Activated naive CD8-positive, alpha-beta T cell treated with anti-CD3 and anti-CD28 coated beads, Interleukin-2, amount 10 ng/mL, durations not matched to agents 7 days and 5 days (primary cell): Measurements from ENCODE around the gene CARD8. TPM values are rescaled to one million over a fixed set of nuclear protein-coding genes. Genes with fewer than 3 reads are reported as not detected.
A peak's percentile ranks its signal among the peaks of the same experiment; 100 is the strongest.
"Not testable (repeated sequence)": the region's sequence is repeated elsewhere in the genome, so short reads cannot be mapped to it uniquely, and the experiment has no call there.

Source experiments
- ATAC-seq: fragments of 150-1000 bp; cut with Tn5 transposase; one replicate; pipeline ENCODE4 v1.10.0; 2021; ENCODE audit warnings: low read depth, moderate library complexity
- POLR2A ChIA-PET: fragments of 350-600 bp; sonication (Branson Sonifier 250); formaldehyde crosslinking; loops from one replicate; lab custom pipeline; 2021; ENCODE audit warnings: antibody characterized with exemption; lab: Charles Lee
- DNase-seq: peaks from one replicate; pipeline ENCODE4 v3.0.0; 2021
- H3K27ac Mint-ChIP-seq: one replicate; pipeline ENCODE4 v1.8.0; 2022; ENCODE audit warnings: mild to moderate bottlenecking, mixed read lengths
- H3K27me3 Mint-ChIP-seq: one replicate; pipeline ENCODE4 v1.8.0; 2022; ENCODE audit warnings: mild to moderate bottlenecking, moderate library complexity, mixed read lengths
- H3K36me3 Mint-ChIP-seq: one replicate; pipeline ENCODE4 v1.8.0; 2021; ENCODE audit warnings: mild to moderate bottlenecking, mixed read lengths
- H3K4me1 Mint-ChIP-seq: one replicate; pipeline ENCODE4 v1.8.0; 2021; ENCODE audit warnings: mixed read lengths
- H3K4me3 Mint-ChIP-seq: one replicate; pipeline ENCODE4 v1.8.0; 2022; ENCODE audit warnings: mild to moderate bottlenecking, moderate library complexity, mixed read lengths
- H3K9me3 Mint-ChIP-seq: one replicate; pipeline ENCODE4 v1.8.0; 2021; ENCODE audit warnings: mixed read lengths
- total RNA-seq, 2 experiments: library from RNA; stranded (reverse); gene quantifications; one replicate each; pipeline ENCODE4 v1.2.3, GENCODE V29; 2021

CARD8 gene
- total RNA-seq, 2 experiments from 2014 or later = 249 to 255 TPM

DNA sequence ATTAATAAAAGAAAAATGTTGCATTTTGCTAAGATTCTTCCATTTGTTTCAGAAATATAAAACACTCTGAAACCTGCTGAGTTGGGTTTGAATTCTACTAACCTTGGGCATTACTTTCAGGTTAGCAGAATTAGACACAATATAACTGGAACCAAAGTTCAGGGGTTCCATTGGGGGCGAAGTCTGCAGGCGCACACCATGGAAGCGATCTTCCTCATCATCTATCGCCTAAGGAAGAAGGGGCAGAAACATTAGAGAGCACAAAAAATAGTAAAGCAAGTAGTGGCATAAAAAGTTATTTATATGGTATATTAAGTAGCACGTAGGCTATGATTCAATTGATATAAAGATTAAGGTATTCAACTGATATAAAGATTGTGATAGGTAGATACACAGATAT is 34.1 kb downstream of the CARD8 start:
- POLR2A ChIA-PET = interaction anchor here (1.3 kb wide), 1 partner anchor 18 kb away, joined by 5 read pairs; no protein-coding TSS in a partner anchor
- H3K4me3 Mint-ChIP-seq = no peak overlapping the region
- H3K4me1 Mint-ChIP-seq = peaks cover 2% of the 10 kb centered on the region
- H3K9me3 Mint-ChIP-seq = no peaks in the 10 kb centered on the region
- H3K27ac Mint-ChIP-seq = no peak overlapping the region
- H3K36me3 Mint-ChIP-seq = peaks cover 23% of the 10 kb centered on the region
- ATAC-seq (no peak), DNase-seq (no peak)
- no peaks in the 10 kb centered on the region for H3K27me3 Mint-ChIP-seq

DNA sequence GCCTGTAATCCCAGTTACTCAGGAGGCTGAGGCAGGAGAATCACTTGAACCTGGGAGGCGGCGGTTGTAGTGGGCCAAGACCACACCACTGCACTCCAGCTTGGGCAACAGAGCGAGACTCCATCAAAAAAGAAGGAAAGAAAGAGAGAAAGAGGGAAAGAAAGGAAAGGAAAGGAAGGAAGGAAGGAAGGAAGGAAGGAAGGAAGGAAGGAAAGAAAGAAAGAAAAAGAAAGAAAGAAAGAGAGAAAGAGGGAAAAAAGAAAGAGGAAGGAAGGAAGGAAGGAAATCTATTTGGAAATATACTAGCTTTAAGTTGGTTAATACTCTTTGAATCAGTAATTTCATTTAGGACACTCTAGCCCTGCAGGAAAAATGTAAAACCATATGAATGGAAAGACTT is 34.9 kb downstream of the CARD8 start:
- POLR2A ChIA-PET = interaction anchor here (1.3 kb wide), 1 partner anchor 17 kb away, joined by 5 read pairs; no protein-coding TSS in a partner anchor
- not testable (repeated sequence) for H3K27me3 Mint-ChIP-seq, H3K4me3 Mint-ChIP-seq, H3K4me1 Mint-ChIP-seq, H3K9me3 Mint-ChIP-seq, DNase-seq, ATAC-seq
- Mint-ChIP-seq H3K36me3 (peaks cover 29% of the 10 kb centered on the region), H3K27ac (peak overlapping the region; percentile 23)

DNA sequence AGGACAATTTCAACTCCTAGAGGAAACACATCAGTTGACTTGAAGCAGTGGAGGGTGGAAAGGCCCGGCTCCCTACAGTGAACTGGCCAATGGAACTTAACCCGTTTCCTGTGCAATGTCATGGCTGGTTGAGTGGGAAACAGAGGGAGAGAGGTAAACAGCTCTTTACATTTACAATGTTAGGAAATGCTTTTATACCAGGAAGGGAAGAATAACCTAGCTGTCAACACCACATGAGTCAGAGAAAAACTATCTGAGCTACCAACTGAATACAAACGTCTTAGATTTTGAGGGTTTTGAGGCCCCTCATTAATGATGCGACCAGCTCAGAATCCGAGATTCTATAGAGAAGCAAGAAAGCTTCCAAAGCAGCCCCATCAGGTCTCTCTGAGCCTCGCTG is 36.7 kb downstream of the CARD8 start:
- Mint-ChIP-seq H3K27me3 (no peaks in the 10 kb centered on the region), H3K4me1 (peaks cover 3% of the 10 kb centered on the region), H3K27ac (no peak overlapping the region), H3K9me3 (no peaks in the 10 kb centered on the region), H3K36me3 (peaks cover 33% of the 10 kb centered on the region), H3K4me3 (no peak overlapping the region)
- ATAC-seq (no peak), DNase-seq (no peak)
- POLR2A ChIA-PET = interaction anchor here (0.9 to 1.1 kb wide), 2 partner anchors 14 to 40 kb away, joined by 3 read pairs; no protein-coding TSS in a partner anchor

DNA sequence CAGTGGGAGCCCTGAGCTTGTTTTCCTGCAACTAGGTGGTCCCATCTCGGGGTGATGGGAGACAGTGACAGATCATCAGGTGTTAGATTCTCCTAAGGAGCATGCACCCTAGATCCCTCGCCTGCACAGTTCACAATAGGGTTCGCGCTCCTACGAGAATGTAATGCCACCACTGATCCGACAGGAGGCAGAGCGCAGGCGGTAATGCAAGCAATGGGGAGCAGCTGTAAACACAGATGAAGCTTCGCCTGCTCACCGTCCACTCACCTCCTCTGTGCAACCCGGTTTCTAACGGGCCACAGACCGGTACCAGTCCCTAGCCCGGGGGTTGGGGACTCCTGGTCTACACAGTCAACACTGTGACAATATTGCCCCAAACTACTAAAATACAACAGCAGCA is 38.8 kb downstream of the CARD8 start:
- peaks cover 35% of the 10 kb centered on the region for H3K36me3 Mint-ChIP-seq
- no peak overlapping the region for H3K4me3 Mint-ChIP-seq
- POLR2A ChIA-PET = interaction anchor here (1.4 kb wide), 1 partner anchor 12 kb away, joined by 5 read pairs; no protein-coding TSS in a partner anchor
- H3K27me3 Mint-ChIP-seq = no peaks in the 10 kb centered on the region
- no peak overlapping the region for H3K27ac Mint-ChIP-seq
- no peak for ATAC-seq
- H3K4me1 Mint-ChIP-seq = peaks cover 9% of the 10 kb centered on the region
- no peaks in the 10 kb centered on the region for H3K9me3 Mint-ChIP-seq
- no peak for DNase-seq

DNA sequence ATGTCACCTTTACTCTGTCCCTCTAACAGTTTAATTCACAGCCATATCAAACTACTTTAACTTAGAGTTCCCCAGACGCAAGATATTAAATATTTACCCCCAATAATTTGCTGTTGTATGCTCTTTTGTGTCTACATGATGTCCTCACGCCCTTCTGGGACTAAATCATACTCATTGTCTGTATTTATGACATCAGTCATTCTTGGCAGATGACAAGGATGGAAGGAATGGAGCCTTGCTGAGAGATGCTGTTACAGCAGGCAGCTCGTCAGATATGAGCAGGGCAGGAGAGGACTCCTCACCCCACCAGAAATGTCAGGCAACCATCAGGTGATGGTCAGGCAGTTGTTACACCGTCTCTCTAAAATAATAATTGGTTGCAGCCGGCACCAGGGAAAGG is 41.8 kb downstream of the CARD8 start:
- no peak overlapping the region for H3K4me3 Mint-ChIP-seq
- ATAC-seq (no peak), DNase-seq (no peak)
- H3K27ac Mint-ChIP-seq = no peak overlapping the region
- H3K9me3 Mint-ChIP-seq = no peaks in the 10 kb centered on the region
- peaks cover 11% of the 10 kb centered on the region for H3K4me1 Mint-ChIP-seq
- no peaks in the 10 kb centered on the region for H3K27me3 Mint-ChIP-seq
- H3K36me3 Mint-ChIP-seq = peaks cover 42% of the 10 kb centered on the region
- POLR2A ChIA-PET = no interaction called here

DNA sequence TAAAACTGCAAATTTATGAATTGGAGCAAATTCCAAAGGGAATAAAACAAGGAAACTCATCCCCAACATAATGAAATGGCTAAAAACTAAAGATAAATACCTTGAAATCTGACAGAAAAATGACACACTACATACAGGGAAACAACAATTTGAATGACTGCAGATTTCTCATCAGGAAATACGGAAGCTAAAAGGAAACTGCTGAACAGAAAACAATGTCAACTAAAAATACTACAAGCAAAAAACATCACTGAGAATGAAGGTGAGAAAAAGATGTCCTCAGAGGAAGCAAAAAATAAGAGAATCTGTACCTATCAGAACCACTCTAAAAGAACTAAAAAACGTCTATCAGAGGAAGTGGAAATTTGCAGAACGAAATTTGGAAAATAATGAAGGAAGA is 45.7 kb downstream of the CARD8 start:
- ATAC-seq (no peak), DNase-seq (no peak)
- no peaks in the 10 kb centered on the region for H3K9me3 Mint-ChIP-seq
- POLR2A ChIA-PET = no interaction called here
- peaks cover 36% of the 10 kb centered on the region for H3K36me3 Mint-ChIP-seq
- peaks cover 25% of the 10 kb centered on the region for H3K4me1 Mint-ChIP-seq
- H3K4me3 Mint-ChIP-seq = no peak overlapping the region
- H3K27me3 Mint-ChIP-seq = no peaks in the 10 kb centered on the region
- peak overlapping the region; percentile 2 for H3K27ac Mint-ChIP-seq

DNA sequence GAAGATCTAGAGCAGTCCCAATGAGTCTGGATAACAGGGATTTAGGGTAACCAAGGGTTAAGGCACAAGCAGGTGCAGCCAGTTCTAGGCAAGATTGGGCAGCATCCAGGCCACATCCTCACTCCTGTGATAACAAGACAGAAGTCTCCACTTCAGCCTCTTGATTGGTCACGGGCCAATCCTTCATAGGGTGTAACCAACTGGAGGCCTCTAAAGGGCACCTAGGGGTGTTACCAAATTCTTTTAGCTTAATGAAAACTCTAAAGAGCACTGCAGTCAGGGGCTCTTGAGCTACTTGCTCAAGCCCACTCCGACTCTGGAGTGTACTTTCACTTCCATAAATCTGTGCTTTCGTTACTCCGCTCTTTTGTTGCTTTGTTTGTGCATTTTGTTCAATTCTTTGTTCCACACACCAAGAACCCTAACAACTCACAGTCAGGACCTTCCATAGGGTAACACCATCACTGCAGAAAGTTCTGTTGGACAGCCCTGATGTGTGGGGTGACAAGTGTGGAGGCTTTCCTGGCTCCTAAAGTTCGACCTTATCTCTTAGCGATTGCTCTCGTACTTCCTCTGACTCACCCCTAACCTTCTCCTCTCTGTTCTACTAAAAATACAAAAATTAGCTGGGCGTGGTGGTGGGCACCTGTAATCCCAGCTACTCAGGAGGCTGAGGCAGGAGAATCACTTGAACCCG is 49.2 kb downstream of the CARD8 start:
- Mint-ChIP-seq H3K36me3 (peaks cover 24% of the 10 kb centered on the region), H3K9me3 (no peaks in the 10 kb centered on the region), H3K27ac (peak overlapping the region; percentile 22), H3K27me3 (no peaks in the 10 kb centered on the region), H3K4me3 (no peak overlapping the region), H3K4me1 (peaks cover 20% of the 10 kb centered on the region)
- no peak for DNase-seq
- POLR2A ChIA-PET = interaction anchor here (0.5 to 0.7 kb wide), 2 partner anchors 67 to 771 kb away, joined by 3 to 4 read pairs; no protein-coding TSS in a partner anchor
- no peak for ATAC-seq

DNA sequence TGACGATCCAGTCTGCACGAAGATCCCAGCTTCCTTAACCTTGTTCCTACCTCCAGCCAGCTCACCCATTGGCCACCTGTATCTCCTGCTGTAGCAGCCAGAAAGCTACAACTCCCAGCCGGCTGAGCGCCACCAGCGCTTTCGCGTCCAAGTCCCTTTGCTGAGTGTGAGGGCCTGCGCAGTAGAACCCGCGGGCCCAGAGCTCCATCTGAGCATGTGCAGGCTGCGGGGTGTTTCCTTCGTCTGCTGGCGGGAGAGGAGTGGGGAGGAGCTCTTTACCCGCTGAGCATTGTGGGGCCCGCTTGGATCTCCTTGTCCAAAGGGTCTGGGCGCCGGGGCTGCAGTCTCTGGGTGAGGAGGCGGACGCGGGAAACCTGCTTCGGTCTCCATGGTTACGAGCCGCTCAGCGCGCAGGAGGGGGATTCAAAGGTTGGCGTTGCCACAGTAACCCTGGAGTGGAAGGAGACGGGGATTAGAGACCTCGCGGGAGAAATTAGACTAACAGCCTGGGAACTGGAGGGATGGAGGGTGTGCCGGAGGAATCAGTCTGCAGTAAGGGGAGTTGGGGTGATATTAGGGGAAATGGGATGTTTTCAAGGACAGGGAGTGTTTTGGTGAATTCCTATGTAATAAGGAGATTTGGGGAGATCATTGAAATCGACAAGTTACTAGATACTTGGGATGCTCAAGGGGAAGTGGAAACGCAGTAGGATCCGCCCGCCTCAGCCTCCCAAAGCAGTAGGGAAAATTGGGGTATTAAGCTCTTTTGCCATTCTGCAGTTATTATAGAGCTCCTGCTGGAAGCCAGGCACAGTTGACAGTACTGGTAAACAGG is 51.7 kb downstream of the CARD8 start:
- DNase-seq (peak; percentile 86), ATAC-seq (peak; percentile 100)
- Mint-ChIP-seq H3K36me3 (peaks cover 13% of the 10 kb centered on the region), H3K27ac (no peak overlapping the region), H3K9me3 (no peaks in the 10 kb centered on the region), H3K27me3 (no peaks in the 10 kb centered on the region), H3K4me1 (peaks cover 22% of the 10 kb centered on the region), H3K4me3 (no peak overlapping the region)
- POLR2A ChIA-PET = interaction anchor here (0.5 to 3.3 kb wide), 23 partner anchors 8 to 807 kb away, joined by 3 to 29 read pairs (median 3); partner anchors contain the start of genes CARD8, LIG1, RPL18 and SYNGR4

DNA sequence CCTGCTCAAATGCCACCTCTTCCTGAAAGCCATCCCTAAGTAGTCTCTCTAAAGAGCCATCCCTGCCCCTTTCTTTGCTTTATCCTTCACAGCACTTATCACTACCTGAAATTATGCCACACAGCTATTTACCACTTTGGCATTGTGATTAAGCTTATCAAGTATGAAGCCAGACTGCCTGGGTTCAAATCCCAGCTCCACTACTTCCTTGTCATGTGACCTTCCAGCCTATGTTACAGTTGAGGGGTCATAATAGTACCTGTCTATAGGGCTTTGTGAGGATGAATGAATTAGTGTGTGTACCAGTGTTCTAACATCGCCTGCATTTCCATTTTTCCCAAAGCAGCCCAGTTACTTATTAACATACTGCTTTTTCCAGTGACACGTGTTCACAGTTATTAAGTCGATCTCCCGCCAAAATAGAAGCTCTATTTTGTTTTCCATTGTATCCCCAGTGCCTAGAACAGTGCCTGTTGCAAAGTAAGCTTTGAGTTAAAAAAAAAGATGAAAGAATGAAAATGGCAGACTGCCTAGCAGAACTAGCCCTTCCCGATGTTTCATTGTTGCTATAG is 52.4 kb downstream of the CARD8 start:
- H3K9me3 Mint-ChIP-seq = no peaks in the 10 kb centered on the region
- peaks cover 20% of the 10 kb centered on the region for H3K4me1 Mint-ChIP-seq
- ATAC-seq (no peak), DNase-seq (no peak)
- POLR2A ChIA-PET = interaction anchor here (0.6 to 3.3 kb wide), 20 partner anchors 9 to 415 kb away, joined by 3 to 29 read pairs (median 4); partner anchors contain the start of genes CARD8, LIG1, RPL18 and SYNGR4
- H3K4me3 Mint-ChIP-seq = no peak overlapping the region
- H3K36me3 Mint-ChIP-seq = peaks cover 12% of the 10 kb centered on the region
- H3K27ac Mint-ChIP-seq = no peak overlapping the region
- H3K27me3 Mint-ChIP-seq = no peaks in the 10 kb centered on the region

DNA sequence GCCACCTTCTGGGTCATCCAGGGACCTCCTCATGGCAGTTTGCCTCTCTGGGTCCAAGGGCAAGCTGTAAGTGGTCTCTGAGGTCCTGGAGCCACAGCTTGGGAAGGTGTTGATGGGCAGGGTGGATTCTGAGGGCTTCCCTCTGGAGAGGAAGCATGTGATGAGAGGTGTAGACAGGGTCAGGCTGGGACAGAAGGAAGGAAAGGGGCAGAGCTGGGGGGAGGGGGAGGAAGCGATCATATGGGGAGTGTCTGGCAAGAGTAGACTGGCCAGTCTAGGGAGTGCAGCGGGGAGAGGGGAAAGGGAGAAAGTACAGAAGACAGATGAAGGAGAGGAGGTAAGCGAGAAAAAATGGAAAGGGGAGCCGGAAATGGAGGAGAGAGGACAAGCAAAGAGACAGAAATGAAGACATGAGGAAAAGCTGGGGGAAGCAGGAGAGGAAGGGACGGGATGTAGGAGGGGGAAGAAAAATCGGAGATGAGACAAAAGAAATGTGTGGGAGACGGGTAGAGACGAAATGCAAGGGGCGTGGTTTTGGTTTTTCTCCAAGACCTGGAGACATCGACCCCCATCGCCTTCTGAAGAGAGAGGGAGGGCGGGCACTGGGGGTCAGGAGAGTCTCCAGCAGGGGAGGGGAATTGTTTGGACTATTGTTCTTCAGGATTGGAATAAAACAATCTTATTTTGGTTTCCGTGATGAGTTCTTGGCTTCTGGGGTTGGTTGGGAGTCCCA is 58.6 kb downstream of the CARD8 start:
- Mint-ChIP-seq H3K9me3 (no peaks in the 10 kb centered on the region), H3K36me3 (peaks cover 6% of the 10 kb centered on the region), H3K27me3 (no peaks in the 10 kb centered on the region), H3K27ac (no peak overlapping the region), H3K4me3 (no peak overlapping the region), H3K4me1 (peaks cover 8% of the 10 kb centered on the region)
- no peak for ATAC-seq
- POLR2A ChIA-PET = no interaction called here
- DNase-seq = no peak

DNA sequence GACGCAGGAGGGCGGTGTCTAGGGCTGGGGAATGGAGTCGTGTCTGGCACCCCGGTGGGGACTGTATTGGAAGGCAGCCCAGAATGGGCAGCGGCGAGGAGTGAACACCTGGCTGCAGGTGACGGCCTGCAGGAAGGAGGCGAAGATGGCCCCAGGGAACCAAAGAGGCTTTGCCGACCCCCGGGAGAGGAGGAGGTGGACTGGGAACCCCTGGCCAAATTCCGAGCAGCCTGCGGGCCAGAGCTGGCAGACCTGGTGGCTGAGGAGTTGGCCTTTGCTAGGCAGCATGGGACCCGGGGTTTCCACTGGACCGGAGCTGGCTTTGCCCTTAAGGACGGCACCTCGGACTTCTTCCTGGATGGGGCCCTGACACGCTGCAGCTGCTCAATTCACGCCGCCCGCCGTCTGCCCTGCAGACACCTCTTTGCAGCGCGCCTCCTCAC is 59.4 kb downstream of the CARD8 start:
- POLR2A ChIA-PET = no interaction called here
- no peak for ATAC-seq
- Mint-ChIP-seq H3K27me3 (no peaks in the 10 kb centered on the region), H3K4me1 (peaks cover 7% of the 10 kb centered on the region), H3K9me3 (no peaks in the 10 kb centered on the region), H3K27ac (no peak overlapping the region), H3K4me3 (no peak overlapping the region), H3K36me3 (peaks cover 9% of the 10 kb centered on the region)
- DNase-seq = no peak

DNA sequence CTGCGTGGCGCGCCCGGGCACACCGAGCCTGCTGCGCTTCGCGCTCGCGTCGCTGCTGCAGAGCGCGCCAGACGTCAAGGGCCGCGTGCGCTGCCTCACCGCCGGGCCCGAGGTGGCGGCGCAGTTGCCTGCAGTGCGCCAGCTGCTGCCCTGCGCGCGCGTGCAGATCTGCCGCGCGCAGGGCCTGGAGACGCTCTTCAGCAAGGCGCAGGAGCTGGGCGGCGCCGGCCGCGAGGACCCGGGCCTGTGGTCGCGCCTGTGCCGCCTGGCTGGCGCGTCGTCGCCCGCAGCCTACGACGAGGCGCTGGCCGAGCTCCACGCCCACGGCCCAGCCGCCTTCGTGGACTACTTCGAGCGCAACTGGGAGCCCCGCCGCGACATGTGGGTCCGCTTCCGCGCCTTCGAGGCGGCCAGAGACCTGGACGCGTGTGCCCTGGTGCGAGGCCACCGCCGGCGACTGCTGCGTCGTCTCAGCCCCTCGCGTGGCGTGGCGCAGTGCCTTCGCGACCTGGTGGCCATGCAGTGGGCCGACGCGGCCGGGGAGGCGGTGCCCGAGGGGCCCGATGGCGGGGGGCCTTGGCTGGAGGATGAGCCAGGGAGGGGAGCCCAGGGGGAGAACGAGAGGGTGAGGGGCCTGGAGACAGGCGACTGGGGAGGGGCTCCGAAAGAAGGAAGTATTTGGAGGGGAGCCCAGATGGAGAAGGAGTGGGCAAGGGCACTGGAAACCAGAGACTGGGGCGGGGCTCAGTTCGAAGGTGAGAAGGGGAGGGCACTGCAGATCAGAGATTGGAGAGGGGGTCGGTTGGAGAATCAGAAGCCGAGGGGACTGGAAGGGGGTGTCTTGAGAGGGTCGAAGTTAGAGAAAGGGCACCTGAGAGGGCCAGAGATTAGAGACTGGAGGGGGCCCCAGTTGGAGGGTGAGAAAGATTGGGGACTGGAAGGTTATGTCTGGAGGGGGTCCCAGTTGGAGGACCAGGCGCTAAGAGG is 60.6 kb downstream of the CARD8 start:
- Mint-ChIP-seq H3K27me3 (no peaks in the 10 kb centered on the region), H3K27ac (peak overlapping the region; percentile 42), H3K4me3 (no peak overlapping the region), H3K36me3 (peaks cover 12% of the 10 kb centered on the region), H3K4me1 (peaks cover 9% of the 10 kb centered on the region), H3K9me3 (no peaks in the 10 kb centered on the region)
- no peak for DNase-seq
- POLR2A ChIA-PET = interaction anchor here (1.2 kb wide), 1 partner anchor 8 kb away, joined by 3 read pairs; no protein-coding TSS in a partner anchor
- no peak for ATAC-seq
